Glutamatergic neuron (in vitro differentiated cells): Measurements from ENCODE around the gene ZDHHC18. TPM values are rescaled to one million over a fixed set of nuclear protein-coding genes. Genes with fewer than 3 reads are reported as not detected.

Experiments
- DNase-seq: peaks from one replicate; pipeline ENCODE4 v3.0.0; 2022
- H3K27ac Mint-ChIP-seq: one replicate; pipeline ENCODE4 v1.8.0; 2020; ENCODE audit warnings: mild to moderate bottlenecking, mixed read lengths, inconsistent platforms; ENCODE audit not compliant: unreplicated experiment
- H3K27me3 Mint-ChIP-seq: one replicate; pipeline ENCODE4 v1.8.0; 2020; ENCODE audit warnings: mild to moderate bottlenecking, moderate library complexity, mixed read lengths, inconsistent platforms; ENCODE audit not compliant: unreplicated experiment
- H3K36me3 Mint-ChIP-seq: one replicate; pipeline ENCODE4 v1.8.0; 2020; ENCODE audit warnings: mild to moderate bottlenecking, mixed read lengths, inconsistent platforms; ENCODE audit not compliant: unreplicated experiment
- H3K4me1 Mint-ChIP-seq: one replicate; pipeline ENCODE4 v1.8.0; 2020; ENCODE audit warnings: mild to moderate bottlenecking, low read depth, mixed read lengths, inconsistent platforms; ENCODE audit not compliant: unreplicated experiment
- H3K4me3 Mint-ChIP-seq: one replicate; pipeline ENCODE4 v1.8.0; 2020; ENCODE audit warnings: mild to moderate bottlenecking, mixed read lengths, inconsistent platforms; ENCODE audit not compliant: unreplicated experiment
- H3K9me3 Mint-ChIP-seq: one replicate; pipeline ENCODE4 v1.8.0; 2020; ENCODE audit warnings: mild to moderate bottlenecking, moderate library complexity, mixed read lengths, inconsistent platforms; ENCODE audit not compliant: unreplicated experiment
- CTCF ChIP-seq: fragments of 200-600 bp; sonication (generic); IDR thresholded peaks from one replicate; pipeline ENCODE4 v1.5.0; 2021; ENCODE audit not compliant: partially characterized antibody, unreplicated experiment
- total RNA-seq: library from RNA; stranded (reverse); fragmentation: NEBNext Ultra II Directional; extraction: Animal tissue kit (Norgen Biotek cat#: 25700); gene quantifications from one replicate; pipeline ENCODE4 v1.2.1, GENCODE V29; 2021; ENCODE audit not compliant: unreplicated experiment

ZDHHC18 gene
- total RNA-seq, 1 donor from 2014 or later: 52.6 TPM

DNA sequence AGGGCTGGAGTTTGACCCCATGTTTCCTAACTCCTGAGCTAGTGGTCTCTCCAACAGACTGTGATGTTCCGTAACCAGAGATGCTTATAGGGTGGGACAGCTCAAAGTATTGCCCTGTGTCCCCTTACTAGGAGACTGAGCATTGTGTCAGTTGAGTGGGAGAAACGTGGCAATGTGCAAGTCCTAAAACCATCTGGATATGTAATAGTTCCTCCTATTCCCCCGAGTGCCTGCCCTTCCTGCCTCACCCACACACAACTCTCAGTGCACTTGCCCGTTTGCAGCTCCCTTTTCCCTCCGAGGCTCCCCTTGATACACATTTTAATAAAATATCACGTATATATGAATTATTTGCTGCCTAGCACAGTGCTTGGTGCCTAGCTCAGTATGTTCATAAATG lies 35.3 kb upstream of the ZDHHC18 start:
- peaks cover 11% of the 10 kb centered on the region for H3K27me3 Mint-ChIP-seq
- peak overlapping the region; percentile 15 for H3K4me3 Mint-ChIP-seq
- peaks cover 13% of the 10 kb centered on the region for H3K9me3 Mint-ChIP-seq

DNA sequence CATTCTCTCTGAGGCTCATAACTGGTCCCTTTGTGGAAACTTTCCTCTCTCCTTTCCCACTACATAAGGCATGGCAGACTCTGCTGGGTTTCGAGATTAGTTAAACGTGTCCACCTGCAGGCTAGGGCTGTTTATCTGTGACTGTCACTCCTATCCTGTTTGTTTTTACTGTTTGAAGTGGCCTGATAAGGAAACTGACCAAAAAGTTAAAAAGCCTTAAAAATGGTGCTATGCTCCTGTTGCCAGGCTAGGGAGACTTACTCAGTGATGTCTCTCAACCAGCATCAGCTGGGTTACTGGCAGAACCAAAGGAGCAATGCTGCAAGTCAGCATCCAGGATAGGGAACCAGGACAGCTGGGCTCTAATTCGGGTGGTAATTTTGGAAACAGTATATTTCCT lies 34.9 kb upstream of the ZDHHC18 start:
- H3K36me3 Mint-ChIP-seq: no peaks in the 10 kb centered on the region
- H3K4me3 Mint-ChIP-seq: no peak overlapping the region
- H3K27me3 Mint-ChIP-seq: peaks cover 10% of the 10 kb centered on the region
- no peak overlapping the region for H3K27ac Mint-ChIP-seq
- no peak for DNase-seq
- H3K9me3 Mint-ChIP-seq: peaks cover 15% of the 10 kb centered on the region
- TF ChIP-seq CTCF: no peak
- H3K4me1 Mint-ChIP-seq: peaks cover 28% of the 10 kb centered on the region

More for the DNA sequence above, 35.3 kb upstream of the ZDHHC18 start:
- H3K4me1 Mint-ChIP-seq: peaks cover 32% of the 10 kb centered on the region
- no peak for DNase-seq
- H3K27ac Mint-ChIP-seq: no peak overlapping the region
- H3K36me3 Mint-ChIP-seq: no peaks in the 10 kb centered on the region
- TF ChIP-seq CTCF: no peak

GRCh38 chr1:26792924-26793323 lies 33.6 kb upstream of the ZDHHC18 start:
- Mint-ChIP-seq H3K27me3 (peaks cover 1% of the 10 kb centered on the region), H3K27ac (no peak overlapping the region), H3K9me3 (peaks cover 6% of the 10 kb centered on the region), H3K4me3 (no peak overlapping the region), H3K4me1 (peaks cover 20% of the 10 kb centered on the region), H3K36me3 (no peaks in the 10 kb centered on the region)
- no peak for TF ChIP-seq CTCF
- no peak for DNase-seq

- H3K4me1 Mint-ChIP-seq: peaks cover 15% of the 10 kb centered on the region
- peaks cover 3% of the 10 kb centered on the region for H3K9me3 Mint-ChIP-seq
- H3K27me3 Mint-ChIP-seq: peaks cover 1% of the 10 kb centered on the region
- H3K4me3 Mint-ChIP-seq: no peak overlapping the region
- H3K27ac Mint-ChIP-seq: no peak overlapping the region
- no peaks in the 10 kb centered on the region for H3K36me3 Mint-ChIP-seq
- TF ChIP-seq CTCF: no peak
- no peak for DNase-seq
Observed at GRCh38 chr1:26794391-26794790, 32.1 kb upstream of the ZDHHC18 start.

GRCh38 chr1:26797627-26798026 lies 28.9 kb upstream of the ZDHHC18 start:
- no peaks in the 10 kb centered on the region for H3K36me3 Mint-ChIP-seq
- TF ChIP-seq CTCF: no peak
- no peak overlapping the region for H3K4me3 Mint-ChIP-seq
- DNase-seq: no peak
- H3K4me1 Mint-ChIP-seq: peaks cover 4% of the 10 kb centered on the region
- peaks cover 3% of the 10 kb centered on the region for H3K9me3 Mint-ChIP-seq
- H3K27ac Mint-ChIP-seq: no peak overlapping the region
- H3K27me3 Mint-ChIP-seq: peaks cover 4% of the 10 kb centered on the region
